Body of pancreas (tissue), 4 donors: ENCODE data around the gene NDUFS1. TPM values are rescaled to one million over a fixed set of nuclear protein-coding genes. Genes with fewer than 3 reads are reported as not detected.
"Not testable (repeated sequence)": the region's sequence is repeated elsewhere in the genome, so short reads cannot be mapped to it uniquely, and the experiment has no call there.

Experiments used
- ATAC-seq: fragments of 150-250 bp; one replicate; pipeline ENCODE4 v1.9.1; 2016
- DNase-seq, 4 donors: peaks; one replicate each; pipeline ENCODE4 v3.0.0-alpha.2; 2019
- H3K27ac ChIP-seq, 4 donors: fragments of 200-600 bp; sonication (generic); 1 replicate in 3 of 4; 2 replicates in 1 of 4; pipeline versions ENCODE4 v1.5.1 to v1.6.1; 2016 to 2019; ENCODE audit warnings: mild to moderate bottlenecking in 1 of 4, mixed read lengths in 1 of 4, moderate library complexity in 1 of 4
- H3K27me3 ChIP-seq, 2 donors: fragments of 200-600 bp; sonication (generic); one replicate each; pipeline ENCODE4 v1.6.0; 2016; ENCODE audit warnings: mild to moderate bottlenecking in 1 of 2
- H3K36me3 ChIP-seq, 2 donors: fragments of 200-600 bp; sonication (generic); replicated peaks in 1 of 2; 2 replicates each; pipeline ENCODE4 v1.5.1; 2016; ENCODE audit warnings: low read depth in 2 of 2; ENCODE audit not compliant: insufficient read depth in 1 of 2
- H3K4me1 ChIP-seq: fragments of 200-600 bp; sonication (generic); one replicate; pipeline ENCODE4 v1.6.0; 2016
- H3K4me3 ChIP-seq, 2 donors: fragments of 200-600 bp; sonication (generic); 1 replicate in 1 of 2; 2 replicates in 1 of 2; pipeline ENCODE4 v1.5.1; 2016 to 2019
- H3K9me3 ChIP-seq, 3 donors: fragments of 200-600 bp; sonication (generic); 1 replicate in 2 of 3; 2 replicates in 1 of 3; pipeline ENCODE4 v1.5.1; 2016
- CTCF ChIP-seq, 7 experiments: fragments of 450-650 bp in 4 of 7; fragments of 200-600 bp in 3 of 7; sonication (generic) in 3 of 7; IDR thresholded peaks; one replicate each; pipeline ENCODE4 v1.5.1; 2016 to 2019; ENCODE audit warnings: antibody characterized with exemption in 7 of 7
- POLR2A ChIP-seq, 3 donors: fragments of 450-650 bp; IDR thresholded peaks; one replicate each; pipeline ENCODE4 v1.6.1; 2016; ENCODE audit warnings: antibody characterized with exemption in 3 of 3, mild to moderate bottlenecking in 2 of 3
- WGBS, 2 donors: methylation state at CpG; one replicate each; pipeline ENCODE4 v1.1.5; 2017; 5-methylcytosine and 5-hydroxymethylcytosine counted together
- intact Hi-C: fragments of 100-400 bp; cut with DNase I; formaldehyde crosslinking; loops from one replicate; pipeline ENCODE4 v1.15.1; 2023
- total RNA-seq, 2 donors: library from RNA; depleted of rRNA; stranded (reverse); fragments of >200 nt; gene quantifications; one replicate each; pipeline ENCODE4 v1.1.0, GENCODE V29; 2016

The NDUFS1 gene
- total RNA-seq, 2 donors from 2014 or later: 18.7 to 24.1 TPM

GRCh38 chr2:206192157-206192556, 32.9 kb upstream of the NDUFS1 start:
- 84 to 96% methylated on average over 3 of the region's 3 CpGs for WGBS, 2 donors
- H3K27me3 ChIP-seq: no peaks in the 10 kb centered on the region
- no peak for TF ChIP-seq POLR2A (IDR thresholded peaks at IDR 0.05)
- TF ChIP-seq CTCF (IDR thresholded peaks at IDR 0.05): no peak
- no peak overlapping the region for H3K27ac ChIP-seq
- intact Hi-C loops: no loop called here
- ATAC-seq: no peak
- no peak overlapping the region for H3K4me3 ChIP-seq
- H3K36me3 ChIP-seq: no peaks in the 10 kb centered on the region
- no peak for DNase-seq
- no peaks in the 10 kb centered on the region for H3K4me1 ChIP-seq
- no peaks in the 10 kb centered on the region for H3K9me3 ChIP-seq

GRCh38 chr2:206190689-206191088, 31.4 kb upstream of the NDUFS1 start:
- intact Hi-C loops: no loop called here
- Histone ChIP-seq H3K4me1 (no peaks in the 10 kb centered on the region), H3K27me3 (no peaks in the 10 kb centered on the region), H3K9me3 (no peaks in the 10 kb centered on the region), H3K27ac (no peak overlapping the region), H3K36me3 (no peaks in the 10 kb centered on the region), H3K4me3 (no peak overlapping the region)
- 85 to 86% methylated on average over 5 of the region's 5 CpGs for WGBS, 2 donors
- no peak for ATAC-seq
- TF ChIP-seq CTCF (IDR thresholded peaks at IDR 0.05) (no peak), POLR2A (IDR thresholded peaks at IDR 0.05) (no peak)
- no peak for DNase-seq

- Histone ChIP-seq H3K9me3 (no peaks in the 10 kb centered on the region), H3K4me1 (no peaks in the 10 kb centered on the region), H3K27ac (no peak overlapping the region), H3K36me3 (no peaks in the 10 kb centered on the region), H3K27me3 (no peaks in the 10 kb centered on the region), H3K4me3 (no peak overlapping the region)
- WGBS, 2 donors: 46 to 49% methylated on average over 2 of the region's 2 CpGs
- no peak for ATAC-seq
- DNase-seq: no peak
- intact Hi-C loops: no loop called here
- TF ChIP-seq CTCF (IDR thresholded peaks at IDR 0.05): no peak
- no peak for TF ChIP-seq POLR2A (IDR thresholded peaks at IDR 0.05)
Observed at GRCh38 chr2:206190111-206190510, 30.9 kb upstream of the NDUFS1 start.

- H3K4me1 ChIP-seq: no peaks in the 10 kb centered on the region
- H3K27me3 ChIP-seq: no peaks in the 10 kb centered on the region
- H3K36me3 ChIP-seq: no peaks in the 10 kb centered on the region
- H3K27ac ChIP-seq: no peak overlapping the region
- WGBS, 2 donors: 67 to 88% methylated on average over 3 of the region's 3 CpGs
- H3K9me3 ChIP-seq: no peaks in the 10 kb centered on the region
- ATAC-seq (no peak), DNase-seq (no peak)
- intact Hi-C loops: no loop called here
- no peak for TF ChIP-seq CTCF (IDR thresholded peaks at IDR 0.05)
- TF ChIP-seq POLR2A (IDR thresholded peaks at IDR 0.05): no peak
- H3K4me3 ChIP-seq: no peak overlapping the region
Observed at GRCh38 chr2:206189691-206190090, 30.4 kb upstream of the NDUFS1 start.

DNA sequence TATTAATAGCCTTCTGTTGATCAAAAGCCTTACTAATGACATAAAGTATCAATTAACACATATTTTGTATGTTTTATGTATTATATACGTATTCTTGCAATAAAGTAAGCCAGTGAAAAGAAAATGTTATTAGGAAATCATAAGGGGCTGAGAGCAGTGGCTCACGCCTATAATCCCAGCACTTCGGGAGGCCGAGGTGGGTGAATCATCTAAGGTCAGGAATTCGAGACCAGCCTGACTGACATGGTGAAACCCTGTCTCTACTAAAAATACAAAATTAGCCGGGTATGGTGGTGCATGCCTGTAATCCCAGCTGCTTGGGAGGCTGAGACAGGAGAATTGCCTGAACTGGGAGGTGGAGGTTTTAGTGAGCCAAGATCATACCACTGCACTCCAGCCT, 22.3 kb upstream of the NDUFS1 start:
- H3K27me3 ChIP-seq, DNase-seq, H3K36me3 ChIP-seq, H3K4me1 ChIP-seq, H3K9me3 ChIP-seq, ATAC-seq, H3K4me3 ChIP-seq, intact Hi-C loops, H3K27ac ChIP-seq: not testable (repeated sequence)
- WGBS, 2 donors: 77 to 79% methylated on average over 6 of the region's 6 CpGs
